ENCODE data around the gene SLC6A5. TPM values are rescaled to one million over a fixed set of nuclear protein-coding genes. Genes with fewer than 3 reads are reported as not detected.

SLC6A5 gene
- total and polyA plus RNA-seq, 9 of the 15 experiments (the other 6 are each of a cell fraction or from before 2014, with no cell fraction given): 0.08 TPM; not detected in 8

DNA sequence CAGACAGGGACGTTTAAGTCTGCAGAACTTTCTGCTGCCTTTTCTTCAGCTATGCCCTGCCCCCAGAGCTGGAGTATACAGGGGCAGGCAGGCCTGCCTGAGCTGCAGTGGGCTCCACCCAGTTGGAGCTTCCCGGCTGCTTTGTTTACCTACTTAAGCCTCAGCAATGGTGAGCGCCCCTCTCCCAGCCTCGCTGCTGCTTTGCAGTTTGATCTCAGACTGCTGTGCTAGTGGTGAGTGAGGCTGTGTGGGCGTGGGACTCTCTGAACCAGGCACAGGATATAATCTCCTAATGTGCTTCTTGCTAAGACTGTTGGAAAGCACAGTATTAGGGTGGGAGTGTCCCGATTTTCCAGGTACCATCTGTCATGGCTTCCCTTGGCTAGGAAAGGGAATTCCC, 108.5 kb downstream of the SLC6A5 start (continued):
- TF ChIP-seq, protein P1, sequence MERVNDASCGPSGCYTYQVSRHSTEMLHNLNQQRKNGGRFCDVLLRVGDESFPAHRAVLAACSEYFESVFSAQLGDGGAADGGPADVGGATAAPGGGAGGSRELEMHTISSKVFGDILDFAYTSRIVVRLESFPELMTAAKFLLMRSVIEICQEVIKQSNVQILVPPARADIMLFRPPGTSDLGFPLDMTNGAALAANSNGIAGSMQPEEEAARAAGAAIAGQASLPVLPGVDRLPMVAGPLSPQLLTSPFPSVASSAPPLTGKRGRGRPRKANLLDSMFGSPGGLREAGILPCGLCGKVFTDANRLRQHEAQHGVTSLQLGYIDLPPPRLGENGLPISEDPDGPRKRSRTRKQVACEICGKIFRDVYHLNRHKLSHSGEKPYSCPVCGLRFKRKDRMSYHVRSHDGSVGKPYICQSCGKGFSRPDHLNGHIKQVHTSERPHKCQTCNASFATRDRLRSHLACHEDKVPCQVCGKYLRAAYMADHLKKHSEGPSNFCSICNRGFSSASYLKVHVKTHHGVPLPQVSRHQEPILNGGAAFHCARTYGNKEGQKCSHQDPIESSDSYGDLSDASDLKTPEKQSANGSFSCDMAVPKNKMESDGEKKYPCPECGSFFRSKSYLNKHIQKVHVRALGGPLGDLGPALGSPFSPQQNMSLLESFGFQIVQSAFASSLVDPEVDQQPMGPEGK (CRISPR knock-in tag; IDR thresholded peaks at IDR 0.05; ENCODE audit: borderline replicate concordance): no peak
- TF ChIP-seq ZSCAN29 (IDR thresholded peaks at IDR 0.05): no peak
- TF ChIP-seq ZNF830 (CRISPR knock-in tag; IDR thresholded peaks at IDR 0.05): no peak
- TF ChIP-seq, protein P2, sequence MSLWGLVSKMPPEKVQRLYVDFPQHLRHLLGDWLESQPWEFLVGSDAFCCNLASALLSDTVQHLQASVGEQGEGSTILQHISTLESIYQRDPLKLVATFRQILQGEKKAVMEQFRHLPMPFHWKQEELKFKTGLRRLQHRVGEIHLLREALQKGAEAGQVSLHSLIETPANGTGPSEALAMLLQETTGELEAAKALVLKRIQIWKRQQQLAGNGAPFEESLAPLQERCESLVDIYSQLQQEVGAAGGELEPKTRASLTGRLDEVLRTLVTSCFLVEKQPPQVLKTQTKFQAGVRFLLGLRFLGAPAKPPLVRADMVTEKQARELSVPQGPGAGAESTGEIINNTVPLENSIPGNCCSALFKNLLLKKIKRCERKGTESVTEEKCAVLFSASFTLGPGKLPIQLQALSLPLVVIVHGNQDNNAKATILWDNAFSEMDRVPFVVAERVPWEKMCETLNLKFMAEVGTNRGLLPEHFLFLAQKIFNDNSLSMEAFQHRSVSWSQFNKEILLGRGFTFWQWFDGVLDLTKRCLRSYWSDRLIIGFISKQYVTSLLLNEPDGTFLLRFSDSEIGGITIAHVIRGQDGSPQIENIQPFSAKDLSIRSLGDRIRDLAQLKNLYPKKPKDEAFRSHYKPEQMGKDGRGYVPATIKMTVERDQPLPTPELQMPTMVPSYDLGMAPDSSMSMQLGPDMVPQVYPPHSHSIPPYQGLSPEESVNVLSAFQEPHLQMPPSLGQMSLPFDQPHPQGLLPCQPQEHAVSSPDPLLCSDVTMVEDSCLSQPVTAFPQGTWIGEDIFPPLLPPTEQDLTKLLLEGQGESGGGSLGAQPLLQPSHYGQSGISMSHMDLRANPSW (CRISPR knock-in tag; IDR thresholded peaks at IDR 0.05): no peak
- TF ChIP-seq, protein P3, sequence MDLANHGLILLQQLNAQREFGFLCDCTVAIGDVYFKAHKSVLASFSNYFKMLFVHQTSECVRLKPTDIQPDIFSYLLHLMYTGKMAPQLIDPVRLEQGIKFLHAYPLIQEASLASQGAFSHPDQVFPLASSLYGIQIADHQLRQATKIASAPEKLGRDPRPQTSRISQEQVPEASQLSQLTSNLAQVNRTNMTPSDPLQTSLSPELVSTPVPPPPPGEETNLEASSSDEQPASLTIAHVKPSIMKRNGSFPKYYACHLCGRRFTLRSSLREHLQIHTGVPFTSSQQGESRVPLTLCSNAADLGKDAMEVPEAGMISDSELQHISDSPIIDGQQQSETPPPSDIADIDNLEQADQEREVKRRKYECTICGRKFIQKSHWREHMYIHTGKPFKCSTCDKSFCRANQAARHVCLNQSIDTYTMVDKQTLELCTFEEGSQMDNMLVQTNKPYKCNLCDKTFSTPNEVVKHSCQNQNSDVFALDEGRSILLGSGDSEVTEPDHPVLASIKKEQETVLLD (IDR thresholded peaks at IDR 0.05): no peak
- no peak for TF ChIP-seq ZNF24 (IDR thresholded peaks at IDR 0.05)
- TF ChIP-seq CBX2 (IDR thresholded peaks at IDR 0.05; ENCODE audit: insufficient read depth, low read length, poor library complexity, severe bottlenecking): no peak

Other genes with a start within 250 kb of the SLC6A5 start
- gene HTATIP2, start 235.9 kb upstream of the SLC6A5 start, total RNA-seq (2014; rRNA removed): 49.6 and 59.9 TPM in 2 replicates
- gene HTATIP2, start 235.9 kb upstream of the SLC6A5 start, total RNA-seq (2014; rRNA removed; fragmentation: Illumina TruSeq; extraction: Trizol): 57.4 and 63.7 TPM in 2 replicates
- 46.9 and 52.4 TPM in 2 replicates for gene HTATIP2, start 235.9 kb upstream of the SLC6A5 start, total RNA-seq (2015; rRNA removed; fragmentation: Illumina TruSeq; extraction: Trizol)
- 45.7 and 48.3 TPM in 2 replicates for gene HTATIP2, start 235.9 kb upstream of the SLC6A5 start, total RNA-seq (2021)
- gene HTATIP2, start 235.9 kb upstream of the SLC6A5 start, polyA plus RNA-seq (2011; rRNA removed): 43.4 and 64.4 TPM in 2 replicates
- 51.8 and 65.7 TPM in 2 replicates for gene HTATIP2, start 235.9 kb upstream of the SLC6A5 start, polyA plus RNA-seq (2014; fragmentation: Illumina TruSeq; extraction: Trizol)
- gene HTATIP2, start 235.9 kb upstream of the SLC6A5 start, polyA plus RNA-seq (2014; fragmentation: Nextera tagmentation; extraction: Ambion mirVana): 10 to 100 TPM; 89.7 to 90.9 TPM
- gene HTATIP2, start 235.9 kb upstream of the SLC6A5 start, polyA plus RNA-seq (2014; rRNA removed): 70.4 and 74.2 TPM in 2 replicates
- 45.4 and 46.4 TPM in 2 replicates for gene PRMT3, start 211.9 kb upstream of the SLC6A5 start, total RNA-seq (2014; rRNA removed)
- 55.8 and 64.1 TPM in 2 replicates for gene PRMT3, start 211.9 kb upstream of the SLC6A5 start, total RNA-seq (2014; rRNA removed; fragmentation: Illumina TruSeq; extraction: Trizol)
- gene PRMT3, start 211.9 kb upstream of the SLC6A5 start, total RNA-seq (2015; rRNA removed; fragmentation: Illumina TruSeq; extraction: Trizol): 43.7 and 44.2 TPM in 2 replicates
- 43.2 and 44.7 TPM in 2 replicates for gene PRMT3, start 211.9 kb upstream of the SLC6A5 start, total RNA-seq (2021)
- gene PRMT3, start 211.9 kb upstream of the SLC6A5 start, polyA plus RNA-seq (2011; rRNA removed): 36.3 and 62.1 TPM in 2 replicates
- gene PRMT3, start 211.9 kb upstream of the SLC6A5 start, polyA plus RNA-seq (2014; fragmentation: Illumina TruSeq; extraction: Trizol): 44.2 and 49.8 TPM in 2 replicates
- gene PRMT3, start 211.9 kb upstream of the SLC6A5 start, polyA plus RNA-seq (2014; fragmentation: Nextera tagmentation; extraction: Ambion mirVana): 10 to 100 TPM; 24.0 to 35.3 TPM
- gene PRMT3, start 211.9 kb upstream of the SLC6A5 start, polyA plus RNA-seq (2014; rRNA removed): 42.8 and 44.7 TPM in 2 replicates
- not detected in 2 replicates for gene NELL1, start 70.0 kb downstream of the SLC6A5 start, total RNA-seq (2014; rRNA removed)
- not detected in 2 replicates for gene NELL1, start 70.0 kb downstream of the SLC6A5 start, total RNA-seq (2014; rRNA removed; fragmentation: Illumina TruSeq; extraction: Trizol)
- not detected in 2 replicates for gene NELL1, start 70.0 kb downstream of the SLC6A5 start, total RNA-seq (2015; rRNA removed; fragmentation: Illumina TruSeq; extraction: Trizol)
- not detected in 2 replicates for gene NELL1, start 70.0 kb downstream of the SLC6A5 start, total RNA-seq (2021)
- not detected in 2 replicates for gene NELL1, start 70.0 kb downstream of the SLC6A5 start, polyA plus RNA-seq (2011; rRNA removed)
- gene NELL1, start 70.0 kb downstream of the SLC6A5 start, polyA plus RNA-seq (2014; fragmentation: Illumina TruSeq; extraction: Trizol): not detected in 2 replicates
- not detected for gene NELL1, start 70.0 kb downstream of the SLC6A5 start, polyA plus RNA-seq (2014; fragmentation: Nextera tagmentation; extraction: Ambion mirVana)
- not detected in 2 replicates for gene NELL1, start 70.0 kb downstream of the SLC6A5 start, polyA plus RNA-seq (2014; rRNA removed)

Data from K562 (cell line).